Stimulated activated CD4-positive, alpha-beta T cell treated with anti-CD3 and anti-CD28 coated beads, TNF-alpha, amount 100 ng/mL, for 24 hours (primary cell): ENCODE measurements around the gene CFTR.
"Not testable (repeated sequence)": the region's sequence is repeated elsewhere in the genome, so short reads cannot be mapped to it uniquely, and the experiment has no call there.

Source experiments
- DNase-seq, 3 experiments: peaks; one replicate each; pipeline ENCODE4 v3.0.0-alpha.2; 2020; ENCODE audit warnings: low read depth in 3 of 3

CFTR gene

DNA sequence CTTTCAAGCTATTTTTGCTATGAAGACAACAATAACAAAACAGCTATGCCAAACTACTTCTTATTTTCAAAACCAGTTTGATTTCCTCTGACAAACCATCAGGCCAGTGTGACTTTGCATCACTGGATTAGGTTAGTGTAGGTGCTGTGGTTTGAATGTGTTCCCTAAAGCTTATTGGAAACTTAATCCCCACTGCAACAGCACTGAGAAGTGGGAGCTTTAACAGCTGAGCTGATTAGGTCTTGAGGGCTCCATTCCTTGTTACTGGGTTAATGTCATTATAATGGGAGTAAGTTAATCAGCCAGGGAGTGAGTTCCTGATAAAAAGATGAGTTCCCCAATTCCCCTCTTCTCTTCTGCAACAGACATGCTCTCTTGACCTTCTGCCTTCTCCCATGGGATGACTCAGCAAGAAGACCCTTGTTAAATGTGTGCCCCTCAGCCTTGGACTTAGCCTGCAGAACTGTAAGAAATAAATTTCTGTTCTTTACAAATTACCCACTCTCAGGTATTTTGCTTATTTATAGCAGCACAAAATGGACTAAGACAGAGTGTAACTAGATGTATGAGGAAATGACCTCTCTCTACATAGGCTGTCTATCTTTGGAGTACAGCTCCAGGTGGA, 206.6 kb downstream of the CFTR start:
- no peak for DNase-seq

DNA sequence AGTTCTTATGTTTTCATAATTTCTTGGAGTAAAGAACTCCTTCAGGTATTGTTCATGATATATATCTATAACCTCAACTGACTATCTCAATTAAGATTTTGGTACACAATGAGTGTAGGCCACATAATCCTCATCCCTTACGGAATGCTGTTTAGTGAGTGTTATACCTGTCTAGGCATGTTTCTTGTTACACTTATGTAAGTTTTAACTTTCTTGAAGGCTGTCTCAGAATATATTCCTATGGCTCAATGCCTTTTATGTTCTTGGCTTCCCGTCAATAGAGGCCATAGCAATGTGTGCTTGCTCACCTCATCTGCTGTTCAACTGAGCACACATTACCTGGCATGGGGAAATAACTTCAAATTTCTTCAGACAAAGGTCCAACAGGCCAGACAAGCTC, 208.3 kb downstream of the CFTR start:
- no peak for DNase-seq

DNA sequence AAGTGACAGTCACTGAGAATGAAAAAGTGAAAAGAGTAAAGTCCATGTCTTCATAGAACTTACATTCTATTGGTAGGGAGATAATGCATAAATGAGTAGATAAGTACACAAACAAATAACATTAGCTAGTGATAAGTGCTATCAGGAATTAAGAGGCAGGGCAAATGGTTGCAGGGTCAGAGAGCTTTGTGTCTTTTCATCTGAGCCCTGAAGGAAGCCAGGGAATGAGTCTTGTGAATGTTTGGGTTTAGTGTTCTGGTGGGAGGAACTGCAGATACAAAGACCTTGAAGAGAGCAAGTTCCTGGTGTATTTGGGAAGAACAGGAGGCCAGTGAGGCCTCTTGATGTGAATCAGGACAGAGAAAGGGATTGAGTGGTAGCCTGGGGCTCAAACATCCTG, 209.6 kb downstream of the CFTR start:
- DNase-seq = no peak

DNA sequence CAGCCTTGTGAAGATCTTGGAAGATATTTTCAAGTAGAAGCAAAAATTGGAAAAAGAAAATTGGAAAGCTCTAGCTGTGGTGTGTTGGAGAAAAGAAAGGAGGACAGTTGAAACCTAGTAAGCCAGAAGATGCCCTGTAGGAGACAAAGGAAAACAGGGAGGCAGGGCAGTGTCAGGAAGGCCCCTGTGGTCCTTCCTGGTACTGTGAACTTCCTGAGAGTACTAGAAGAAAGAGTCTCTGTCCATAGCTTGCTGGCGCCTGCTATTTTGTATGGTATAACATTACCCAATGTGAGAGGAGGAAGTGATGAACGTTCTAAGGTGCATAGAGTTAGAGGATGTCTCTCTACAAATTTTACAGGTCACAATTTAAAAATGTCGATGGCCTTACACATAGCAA, 210.3 kb downstream of the CFTR start:
- no peak for DNase-seq

DNA sequence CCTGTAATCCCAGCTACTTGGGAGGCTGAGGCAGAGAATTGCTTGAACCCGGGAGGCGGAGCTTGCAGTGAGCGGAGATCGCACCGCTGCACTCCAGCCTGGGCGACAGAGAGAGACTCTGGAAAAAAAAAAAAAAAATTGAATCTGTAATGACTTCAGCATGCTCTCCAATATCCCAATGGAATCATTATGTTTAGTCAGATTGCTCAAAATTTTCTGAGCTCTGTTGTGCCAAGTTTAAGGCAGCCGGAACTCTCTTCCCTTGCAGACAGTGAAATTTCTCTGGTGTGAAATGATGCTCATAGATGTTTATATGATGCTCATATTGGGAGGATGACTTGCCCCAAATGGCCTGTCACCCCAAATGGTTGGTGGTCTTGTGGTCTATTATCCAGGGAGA, 212.5 kb downstream of the CFTR start:
- no peak for DNase-seq

DNA sequence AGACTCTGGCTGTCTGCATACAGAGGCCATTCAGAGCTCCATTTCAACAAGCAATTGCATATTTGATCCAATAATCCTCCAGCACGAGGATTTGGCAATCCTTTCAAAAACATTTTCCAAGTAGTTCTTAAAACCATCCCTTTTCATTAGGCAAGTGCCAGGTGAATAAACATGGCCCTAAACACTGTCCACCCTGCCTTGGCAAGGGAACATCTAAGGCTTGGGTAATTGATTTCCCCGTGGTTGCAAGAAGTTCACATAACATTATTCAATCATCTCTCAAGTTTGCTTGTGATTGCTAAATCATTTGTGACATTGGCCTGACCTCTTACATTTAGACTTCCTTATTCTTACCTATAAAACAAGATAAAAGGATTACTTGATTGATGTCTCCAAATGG, 218.2 kb downstream of the CFTR start:
- DNase-seq = no peak

DNA sequence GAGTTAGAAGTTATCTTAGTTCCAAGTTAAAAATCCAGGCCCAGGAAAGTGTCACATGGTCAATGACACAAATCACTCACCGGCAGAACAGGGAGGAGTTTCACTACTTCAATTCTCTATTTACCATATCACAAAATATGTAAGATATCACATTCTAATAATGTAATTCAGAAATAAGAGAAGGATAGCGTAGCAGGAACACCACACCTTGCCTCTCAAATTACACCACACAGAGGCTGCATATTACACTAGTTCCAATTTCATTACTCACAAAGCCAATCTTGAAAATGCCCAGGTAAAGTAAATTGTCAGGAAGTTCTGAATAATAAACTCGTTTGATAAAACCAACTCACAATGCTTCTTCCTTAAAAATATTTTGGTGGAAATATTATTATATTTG, 224.2 kb downstream of the CFTR start:
- DNase-seq = no peak

DNA sequence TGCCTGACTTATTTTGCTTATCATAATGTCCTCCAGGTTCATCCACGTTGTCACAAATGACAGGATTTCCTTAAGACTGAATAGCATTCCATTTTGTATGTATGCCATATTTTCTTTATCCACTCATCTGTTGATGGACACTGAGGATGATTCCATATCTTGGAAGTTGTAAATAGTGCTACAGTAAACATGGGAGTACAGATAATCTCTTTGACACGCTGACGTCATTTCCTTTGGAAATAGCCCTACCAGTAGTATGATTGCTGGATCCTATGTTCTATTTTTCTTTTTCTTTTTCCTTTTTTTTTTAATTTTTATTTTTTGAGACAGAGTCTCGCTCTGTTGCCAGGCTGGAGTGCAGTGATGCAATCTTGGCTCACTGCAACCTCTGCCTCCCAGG, 225.8 kb downstream of the CFTR start:
- DNase-seq = no peak

DNA sequence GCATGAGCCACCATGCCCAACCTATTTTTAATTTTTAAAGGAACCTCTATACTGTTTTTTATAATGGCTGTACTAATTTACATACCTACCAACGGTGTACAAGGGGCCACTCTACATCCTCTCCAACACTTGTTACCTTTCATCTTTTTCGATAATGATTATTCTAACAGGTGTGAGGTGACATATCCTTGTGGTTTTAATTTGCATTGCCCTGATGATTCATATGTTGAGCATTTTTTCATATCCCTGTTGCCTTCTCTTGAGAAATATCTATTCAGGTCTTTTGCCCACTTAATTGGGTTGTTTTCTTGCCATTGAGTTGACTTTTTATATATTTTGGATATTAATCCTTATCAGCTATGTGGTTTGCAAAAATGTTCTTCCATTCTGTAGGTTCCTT, 226.4 kb downstream of the CFTR start:
- DNase-seq = no peak

DNA sequence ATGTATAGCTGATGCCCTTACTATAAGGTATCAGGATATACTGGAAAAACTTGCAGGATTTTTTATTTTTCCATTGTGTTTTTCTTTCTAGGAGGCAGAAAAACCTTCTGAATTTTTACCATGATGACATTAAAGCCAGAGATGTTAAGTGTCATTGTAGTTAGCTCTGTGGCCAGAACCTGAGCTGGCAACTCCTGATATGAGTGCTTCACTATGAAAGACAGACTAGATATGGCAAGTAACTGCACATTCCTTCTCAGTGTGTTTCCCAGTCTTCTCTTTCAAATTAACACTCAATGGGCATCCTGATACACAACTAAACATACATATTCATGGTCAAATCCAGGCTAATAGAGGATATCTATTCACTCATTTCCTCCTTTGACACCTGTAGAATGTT, 227.3 kb downstream of the CFTR start:
- DNase-seq = no peak

DNA sequence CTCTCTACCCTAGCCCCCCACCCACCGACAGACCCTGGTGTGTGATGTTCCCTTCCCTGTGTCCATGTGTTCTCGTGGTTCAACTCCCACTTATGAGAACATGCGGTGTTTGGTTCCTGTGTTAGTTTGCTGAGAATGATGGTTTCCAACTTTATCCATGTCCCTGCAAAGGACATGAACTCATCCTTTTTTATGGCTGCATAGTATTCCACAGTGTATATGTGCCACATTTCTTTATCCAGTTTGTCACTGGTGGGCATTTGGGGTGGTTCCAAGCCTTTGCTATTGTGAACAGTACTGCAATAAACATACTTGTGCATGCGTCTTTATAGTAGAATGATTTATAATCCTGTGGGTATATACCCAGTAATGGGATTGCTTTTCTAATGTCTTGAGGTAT, 228.3 kb downstream of the CFTR start:
- not testable (repeated sequence) for DNase-seq

DNA sequence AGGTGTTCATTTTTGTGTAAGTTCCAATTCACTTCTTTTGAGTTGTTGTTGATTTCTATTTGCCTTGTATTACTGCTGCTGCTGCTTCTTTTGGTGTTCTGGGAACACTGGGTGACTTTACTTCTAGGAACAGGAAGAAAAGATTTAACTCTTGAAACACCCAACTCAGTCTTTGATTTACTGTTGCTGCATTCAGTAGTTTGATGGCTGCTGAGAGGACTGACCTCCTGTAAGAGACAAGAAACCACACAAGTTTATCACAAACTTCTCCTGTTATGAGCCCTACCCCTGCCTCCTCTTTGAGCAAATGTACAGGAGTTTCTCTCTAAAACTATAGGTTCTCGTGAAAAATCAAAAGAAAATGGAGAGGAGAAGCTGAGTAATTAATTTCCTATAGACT, 231.7 kb downstream of the CFTR start:
- DNase-seq = no peak

DNA sequence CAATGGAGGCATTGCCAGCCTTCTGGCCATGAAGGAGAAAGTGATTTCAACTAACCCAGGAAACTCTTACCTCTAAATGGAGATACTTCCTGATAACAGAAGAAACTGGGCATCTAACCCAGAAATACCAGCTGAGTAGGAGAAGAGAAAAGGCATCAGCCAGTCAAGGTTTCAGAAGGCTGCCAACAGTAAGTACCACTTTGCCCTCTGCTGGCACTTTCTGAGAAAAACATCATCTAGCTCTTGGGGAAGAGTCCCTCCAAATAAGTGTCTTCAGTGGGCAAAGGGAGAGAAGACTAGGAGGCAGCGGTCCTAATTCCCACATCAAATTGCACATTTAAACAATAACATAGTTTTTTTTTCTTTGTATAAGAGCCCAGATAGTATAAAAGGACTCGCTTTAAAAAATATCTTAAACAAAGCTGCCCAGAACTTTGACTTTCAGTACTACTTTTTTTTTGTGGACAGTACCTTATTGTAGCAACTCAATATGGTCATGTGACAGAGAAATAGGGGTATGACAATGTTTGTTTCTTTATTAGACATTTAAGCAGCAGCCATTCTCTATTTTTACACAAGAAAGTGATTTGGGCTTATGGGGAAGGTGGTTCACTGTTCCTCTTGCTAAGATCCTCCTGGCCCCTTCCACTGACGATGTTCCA, 236.1 kb downstream of the CFTR start:
- no peak for DNase-seq

DNA sequence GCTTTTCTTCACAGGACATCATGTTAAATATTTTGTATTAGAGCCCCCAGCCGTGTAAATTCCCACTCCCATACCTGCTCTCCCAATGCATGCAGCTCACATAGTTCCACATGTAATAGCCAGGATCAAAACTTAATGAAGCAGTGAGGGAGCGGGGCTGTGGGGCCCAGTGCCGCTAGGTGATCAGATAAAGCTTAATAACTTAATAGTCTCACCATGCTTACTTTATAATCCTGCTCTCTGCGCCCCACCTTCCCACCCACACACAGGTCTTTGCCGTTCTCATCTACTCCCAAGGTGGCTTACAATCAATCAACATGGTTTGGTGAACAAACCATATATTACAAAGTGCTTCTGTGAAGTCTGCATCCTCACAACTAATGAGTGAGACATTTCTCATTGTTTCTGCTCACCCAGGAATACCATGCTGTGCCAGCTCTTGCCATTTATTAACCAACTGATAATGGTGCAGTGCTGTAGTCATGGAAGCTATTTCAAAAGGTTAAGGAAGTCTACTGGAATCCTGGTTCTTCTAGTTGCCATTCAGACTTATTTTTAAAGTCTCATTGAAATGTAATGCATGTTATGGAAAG, 237.0 kb downstream of the CFTR start:
- no peak for DNase-seq

DNA sequence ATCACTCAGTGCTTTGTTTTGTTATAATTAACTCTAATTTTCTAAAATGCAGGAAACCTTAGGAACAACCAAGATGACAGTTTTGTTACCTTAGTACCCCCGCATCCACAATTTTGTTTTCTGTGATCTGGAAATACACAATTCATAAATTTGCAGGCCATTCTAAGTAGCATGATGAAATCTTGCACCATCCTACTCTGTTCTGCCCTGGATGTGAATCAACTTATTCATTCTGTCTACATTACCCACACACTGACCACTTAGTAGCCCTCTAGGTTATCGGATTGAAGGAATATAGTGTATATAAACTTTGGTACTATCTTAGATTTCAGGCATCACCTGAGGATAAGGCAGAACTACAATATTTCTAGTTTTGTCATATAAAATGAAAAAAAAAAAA, 237.5 kb downstream of the CFTR start:
- no peak for DNase-seq
